Neural crest cell (in vitro differentiated cells): Measurements from ENCODE around the gene KLF1. TPM values are rescaled to one million over a fixed set of nuclear protein-coding genes. Genes with fewer than 3 reads are reported as not detected.

Experiments
- DNase-seq: peaks from one replicate; pipeline ENCODE4 v3.0.0; 2021; ENCODE audit warnings: low read depth, mixed read lengths, low spot score
- H3K27ac Mint-ChIP-seq: one replicate; pipeline ENCODE4 v1.8.0; 2021; ENCODE audit warnings: mild to moderate bottlenecking, mixed read lengths; ENCODE audit not compliant: unreplicated experiment
- H3K27me3 Mint-ChIP-seq: 2 replicates; pipeline ENCODE4 v1.8.0; 2021; ENCODE audit warnings: low read depth, mild to moderate bottlenecking, mixed read lengths
- H3K36me3 Mint-ChIP-seq: 2 replicates; pipeline ENCODE4 v1.8.0; 2021; ENCODE audit warnings: low read depth, mild to moderate bottlenecking, mixed read lengths
- H3K4me1 Mint-ChIP-seq: 2 replicates; pipeline ENCODE4 v1.8.0; 2021; ENCODE audit warnings: mixed read lengths
- H3K4me3 Mint-ChIP-seq: one replicate; pipeline ENCODE4 v1.8.0; 2021; ENCODE audit warnings: mild to moderate bottlenecking, mixed read lengths
- H3K9me3 Mint-ChIP-seq: 2 replicates; pipeline ENCODE4 v1.8.0; 2021; ENCODE audit warnings: mixed read lengths
- CTCF ChIP-seq: fragments of 200-600 bp; sonication (generic); conservative IDR thresholded peaks from 2 replicates; pipeline ENCODE4 v1.5.0; 2021; ENCODE audit warnings: antibody characterized with exemption, mild to moderate bottlenecking
- total RNA-seq: library from RNA; stranded (reverse); gene quantifications from 2 replicates; pipeline ENCODE4 v1.2.1, GENCODE V29; 2021

Gene KLF1
- total RNA-seq, 1 donor from 2014 or later, result not detected

GRCh38 chr19:12838886-12839756 lies 47.9 kb downstream of the KLF1 start:
- peaks cover 83% of the 10 kb centered on the region for H3K27me3 Mint-ChIP-seq
- peaks cover 43% of the 10 kb centered on the region for H3K4me1 Mint-ChIP-seq
- DNase-seq, result no peak
- peak overlapping the region; percentile 82 for H3K4me3 Mint-ChIP-seq
- peak overlapping the region; percentile 15 for H3K27ac Mint-ChIP-seq
- H3K9me3 Mint-ChIP-seq, result no peaks in the 10 kb centered on the region
- no peak for TF ChIP-seq CTCF
- no peaks in the 10 kb centered on the region for H3K36me3 Mint-ChIP-seq

GRCh38 chr19:12838182-12838885 lies 48.7 kb downstream of the KLF1 start, which contains the start of gene MAST1:
MAST1 (plus strand) TSS chr19:12838515; CDS start chr19:12838573, 58 bp downstream.
- H3K36me3 Mint-ChIP-seq, result no peaks in the 10 kb centered on the region
- peaks cover 82% of the 10 kb centered on the region for H3K27me3 Mint-ChIP-seq
- no peaks in the 10 kb centered on the region for H3K9me3 Mint-ChIP-seq
- peak; percentile 75 for TF ChIP-seq CTCF
- H3K4me3 Mint-ChIP-seq, result peak within 1 kb of the TSS; percentile 82
- H3K4me1 Mint-ChIP-seq, result peaks cover 44% of the 10 kb centered on the region
- peak; percentile 54 for DNase-seq
- H3K27ac Mint-ChIP-seq, result peak within 1 kb of the TSS; percentile 15

GRCh38 chr19:12837225-12837624 lies 49.8 kb downstream of the KLF1 start:
- DNase-seq, result no peak
- no peak for TF ChIP-seq CTCF
- peaks cover 52% of the 10 kb centered on the region for H3K4me1 Mint-ChIP-seq
- H3K27me3 Mint-ChIP-seq, result peaks cover 88% of the 10 kb centered on the region
- no peaks in the 10 kb centered on the region for H3K36me3 Mint-ChIP-seq
- no peak overlapping the region for H3K27ac Mint-ChIP-seq
- H3K4me3 Mint-ChIP-seq, result peak overlapping the region; percentile 79
- H3K9me3 Mint-ChIP-seq, result no peaks in the 10 kb centered on the region

GRCh38 chr19:12836529-12836863 lies 50.5 kb downstream of the KLF1 start:
- H3K9me3 Mint-ChIP-seq, result no peaks in the 10 kb centered on the region
- no peak for TF ChIP-seq CTCF
- peaks cover 89% of the 10 kb centered on the region for H3K27me3 Mint-ChIP-seq
- peaks cover 46% of the 10 kb centered on the region for H3K4me1 Mint-ChIP-seq
- no peak overlapping the region for H3K27ac Mint-ChIP-seq
- peak overlapping the region; percentile 87 for H3K4me3 Mint-ChIP-seq
- H3K36me3 Mint-ChIP-seq, result no peaks in the 10 kb centered on the region
- no peak for DNase-seq

- TF ChIP-seq CTCF, result no peak
- H3K4me1 Mint-ChIP-seq, result peaks cover 33% of the 10 kb centered on the region
- peaks cover 89% of the 10 kb centered on the region for H3K27me3 Mint-ChIP-seq
- peak overlapping the region; percentile 51 for H3K4me3 Mint-ChIP-seq
- no peak overlapping the region for H3K27ac Mint-ChIP-seq
- H3K9me3 Mint-ChIP-seq, result no peaks in the 10 kb centered on the region
- DNase-seq, result peak; percentile 29
- H3K36me3 Mint-ChIP-seq, result no peaks in the 10 kb centered on the region
These were observed 51.8 kb downstream of the KLF1 start for GRCh38 chr19:12834976-12835757.
